Measurements from ENCODE around the gene CLASP1. TPM values are rescaled to one million over a fixed set of nuclear protein-coding genes. Genes with fewer than 3 reads are reported as not detected.

The CLASP1 gene
- total RNA-seq, 1 experiment from 2014 or later = 45.9 TPM

- Histone ChIP-seq H3K14ac (ENCODE audit: insufficient read depth, low read length) (no peak overlapping the region), H2BK12ac (ENCODE audit: insufficient read length, low read depth, low read length) (no peak overlapping the region), H3K9me3 (ENCODE audit: control insufficient read depth, low read depth, low read length) (no peaks in the 10 kb centered on the region), H3K23me2 (ENCODE audit: insufficient read length, low read depth, low read length, poor library complexity, severe bottlenecking) (no peaks in the 10 kb centered on the region), H3K18ac (ENCODE audit: insufficient read length, low read depth, low read length) (no peak overlapping the region), H3K9ac (ENCODE audit: extremely low read depth, insufficient read length, low read length) (no peak overlapping the region), H3K27ac (ENCODE audit: insufficient read length, low read depth, low read length) (no peak overlapping the region), H2AFZ (ENCODE audit: low read length) (no peak overlapping the region), H3K4ac (ENCODE audit: low read depth, low read length) (no peak overlapping the region), H2BK20ac (ENCODE audit: low read depth, low read length, poor library complexity, severe bottlenecking) (no peak overlapping the region), H4K8ac (replicated peaks; ENCODE audit: insufficient read length, low read depth, low read length) (no peak overlapping the region), H3K23ac (ENCODE audit: insufficient read length, low read depth, low read length) (no peak overlapping the region), H3K56ac (ENCODE audit: insufficient read length, low read depth, low read length) (no peak overlapping the region), H3K27me3 (ENCODE audit: insufficient read depth, low read length) (no peaks in the 10 kb centered on the region), H2BK5ac (ENCODE audit: insufficient read length, low read length) (no peak overlapping the region), H3K79me2 (ENCODE audit: insufficient read depth, low read length) (no peaks in the 10 kb centered on the region), H3K4me1 (ENCODE audit: insufficient read depth, low read length) (no peaks in the 10 kb centered on the region), H4K91ac (ENCODE audit: insufficient read length, low read depth, low read length) (no peak overlapping the region), H3K4me2 (ENCODE audit: insufficient read depth, insufficient read length, low read length) (no peak overlapping the region), H4K5ac (ENCODE audit: insufficient read length, low read depth, low read length) (no peak overlapping the region), H2BK120ac (ENCODE audit: low read depth, low read length, poor library complexity, severe bottlenecking) (no peak overlapping the region), H2AK5ac (ENCODE audit: insufficient read length, low read length) (no peak overlapping the region), H2BK15ac (ENCODE audit: low read depth, low read length) (no peak overlapping the region), H4K20me1 (ENCODE audit: control insufficient read depth, insufficient read depth, insufficient read length) (no peaks in the 10 kb centered on the region), H3T11ph (ENCODE audit: low read length) (no peak overlapping the region), H3K79me1 (ENCODE audit: insufficient read depth, low read depth, low read length, poor library complexity, severe bottlenecking) (no peaks in the 10 kb centered on the region)
- TF ChIP-seq CTCF (conservative IDR thresholded peaks at IDR 0.05) = no peak
- no peak for DNase-seq
- no peak overlapping the region for H3K27ac Mint-ChIP-seq
- no peaks in the 10 kb centered on the region for H3K27me3 Mint-ChIP-seq (ENCODE audit: low read depth)
- no CpG with 5 or more reads among the region's 4 CpGs for WGBS (ENCODE audit: extremely low coverage, insufficient read length, low lambda C conversion rate)
- H3K4me1 Mint-ChIP-seq = no peaks in the 10 kb centered on the region
- no peak overlapping the region for H3K4me3 Mint-ChIP-seq
- H3K9me3 Mint-ChIP-seq = no peaks in the 10 kb centered on the region
- peaks cover 26 to 70% (median 62%) of the 10 kb centered on the region in 3 experiments for H3K36me3 Mint-ChIP-seq (ENCODE audit: insufficient read depth in 1 of 3, low read depth in 3 of 3)
Observed at GRCh38 chr2:121451398-121451797, 197.9 kb downstream of the CLASP1 start.

Measured in H9 (cell line).